GM12801 (cell line): Measurements from ENCODE around the gene SPATC1L.

Source experiments
- CTCF ChIP-seq: IDR thresholded peaks from one replicate; pipeline ENCODE4 v1.5.1; 2011; ENCODE audit warnings: control low read depth; ENCODE audit not compliant: insufficient read length; ENCODE audit errors: extremely low read depth

The SPATC1L gene

GRCh38 chr21:46129846-46130651, 54.2 kb downstream of the SPATC1L start:
- TF ChIP-seq CTCF, result no peak

- no peak for TF ChIP-seq CTCF
Observed at GRCh38 chr21:46128933-46129571, 55.2 kb downstream of the SPATC1L start.

GRCh38 chr21:46128106-46128932, 55.9 kb downstream of the SPATC1L start:
- TF ChIP-seq CTCF, result no peak

GRCh38 chr21:46127239-46128105, 56.8 kb downstream of the SPATC1L start:
- no peak for TF ChIP-seq CTCF

GRCh38 chr21:46126309-46127238, 57.7 kb downstream of the SPATC1L start:
- TF ChIP-seq CTCF, result no peak

- TF ChIP-seq CTCF, result no peak
Observed at GRCh38 chr21:46125846-46126301, 58.4 kb downstream of the SPATC1L start.
